ENCODE results near the gene ZC2HC1B.

ZC2HC1B gene

DNA sequence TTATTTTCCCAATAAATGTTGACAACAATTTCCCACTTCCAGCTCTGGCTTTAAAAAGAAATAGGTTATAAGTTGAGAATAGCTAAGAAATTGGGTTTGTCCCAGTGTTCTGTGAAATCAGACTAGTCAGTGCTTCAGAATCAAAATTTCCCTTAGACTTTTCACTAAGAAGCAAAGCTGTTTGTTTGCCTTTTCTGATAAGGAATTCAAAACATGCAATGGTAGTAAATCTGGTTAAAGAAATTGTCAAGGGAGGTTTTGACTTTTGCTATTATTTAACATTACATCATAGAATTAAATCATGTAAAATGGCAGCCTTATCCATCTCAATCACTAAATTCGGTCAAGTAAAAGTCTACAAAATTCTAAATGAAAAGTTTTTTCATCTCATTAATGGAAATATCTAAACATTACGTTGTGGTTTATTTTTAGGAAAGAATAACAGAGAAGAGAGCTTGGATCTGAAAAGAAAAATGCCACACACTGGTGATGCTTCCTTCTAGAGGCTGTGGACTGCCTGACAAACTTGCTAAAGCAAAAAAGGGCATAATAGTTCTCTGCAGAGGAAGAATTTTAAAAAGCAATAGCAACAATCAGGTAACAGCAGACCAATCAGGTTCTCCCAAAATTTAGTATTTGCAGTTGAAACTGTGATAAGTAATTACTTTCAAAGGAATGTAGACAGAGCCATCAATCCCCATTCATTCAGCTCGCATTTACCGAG is 107.4 kb downstream of the ZC2HC1B start:
- H3K9me2 ChIP-seq (replicated peaks; ENCODE audit: control insufficient read depth, low read length) = no peaks in the 10 kb centered on the region
- H3K27me3 ChIP-seq (ENCODE audit: control insufficient read depth, low read length) = no peaks in the 10 kb centered on the region; the same call in 1 of the 2 replicates
- no peaks in the 10 kb centered on the region for H3K36me3 ChIP-seq (ENCODE audit: control insufficient read depth, low read length)
- H3K4me2 ChIP-seq (ENCODE audit: low read length) = no peak overlapping the region
- H3K4me1 ChIP-seq (ENCODE audit: control insufficient read depth, low read length) = no peaks in the 10 kb centered on the region
- H3K79me2 ChIP-seq (ENCODE audit: control insufficient read depth, low read length) = no peaks in the 10 kb centered on the region
- TF ChIP-seq, protein P1, sequence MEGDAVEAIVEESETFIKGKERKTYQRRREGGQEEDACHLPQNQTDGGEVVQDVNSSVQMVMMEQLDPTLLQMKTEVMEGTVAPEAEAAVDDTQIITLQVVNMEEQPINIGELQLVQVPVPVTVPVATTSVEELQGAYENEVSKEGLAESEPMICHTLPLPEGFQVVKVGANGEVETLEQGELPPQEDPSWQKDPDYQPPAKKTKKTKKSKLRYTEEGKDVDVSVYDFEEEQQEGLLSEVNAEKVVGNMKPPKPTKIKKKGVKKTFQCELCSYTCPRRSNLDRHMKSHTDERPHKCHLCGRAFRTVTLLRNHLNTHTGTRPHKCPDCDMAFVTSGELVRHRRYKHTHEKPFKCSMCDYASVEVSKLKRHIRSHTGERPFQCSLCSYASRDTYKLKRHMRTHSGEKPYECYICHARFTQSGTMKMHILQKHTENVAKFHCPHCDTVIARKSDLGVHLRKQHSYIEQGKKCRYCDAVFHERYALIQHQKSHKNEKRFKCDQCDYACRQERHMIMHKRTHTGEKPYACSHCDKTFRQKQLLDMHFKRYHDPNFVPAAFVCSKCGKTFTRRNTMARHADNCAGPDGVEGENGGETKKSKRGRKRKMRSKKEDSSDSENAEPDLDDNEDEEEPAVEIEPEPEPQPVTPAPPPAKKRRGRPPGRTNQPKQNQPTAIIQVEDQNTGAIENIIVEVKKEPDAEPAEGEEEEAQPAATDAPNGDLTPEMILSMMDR (IDR thresholded peaks at IDR 0.05; ENCODE audit: low read depth, low read length, poor library complexity, severe bottlenecking) = no peak
- TF ChIP-seq EZH2phosphoT487 (IDR thresholded peaks at IDR 0.05; ENCODE audit: borderline replicate concordance, low read length) = no peak
- H4K20me1 ChIP-seq (ENCODE audit: control insufficient read depth, insufficient read depth, low read depth, low read length) = no peaks in the 10 kb centered on the region
- H3F3A ChIP-seq (ENCODE audit: control insufficient read depth, insufficient read depth) = no peaks in the 10 kb centered on the region
- no peak overlapping the region for H3K27ac ChIP-seq (ENCODE audit: low read depth, low read length)
- H3K9me3 ChIP-seq (ENCODE audit: control insufficient read depth, insufficient read depth, low read length) = no peaks in the 10 kb centered on the region
- H3K4me3 ChIP-seq (ENCODE audit: low read length) = no peak overlapping the region

DNA sequence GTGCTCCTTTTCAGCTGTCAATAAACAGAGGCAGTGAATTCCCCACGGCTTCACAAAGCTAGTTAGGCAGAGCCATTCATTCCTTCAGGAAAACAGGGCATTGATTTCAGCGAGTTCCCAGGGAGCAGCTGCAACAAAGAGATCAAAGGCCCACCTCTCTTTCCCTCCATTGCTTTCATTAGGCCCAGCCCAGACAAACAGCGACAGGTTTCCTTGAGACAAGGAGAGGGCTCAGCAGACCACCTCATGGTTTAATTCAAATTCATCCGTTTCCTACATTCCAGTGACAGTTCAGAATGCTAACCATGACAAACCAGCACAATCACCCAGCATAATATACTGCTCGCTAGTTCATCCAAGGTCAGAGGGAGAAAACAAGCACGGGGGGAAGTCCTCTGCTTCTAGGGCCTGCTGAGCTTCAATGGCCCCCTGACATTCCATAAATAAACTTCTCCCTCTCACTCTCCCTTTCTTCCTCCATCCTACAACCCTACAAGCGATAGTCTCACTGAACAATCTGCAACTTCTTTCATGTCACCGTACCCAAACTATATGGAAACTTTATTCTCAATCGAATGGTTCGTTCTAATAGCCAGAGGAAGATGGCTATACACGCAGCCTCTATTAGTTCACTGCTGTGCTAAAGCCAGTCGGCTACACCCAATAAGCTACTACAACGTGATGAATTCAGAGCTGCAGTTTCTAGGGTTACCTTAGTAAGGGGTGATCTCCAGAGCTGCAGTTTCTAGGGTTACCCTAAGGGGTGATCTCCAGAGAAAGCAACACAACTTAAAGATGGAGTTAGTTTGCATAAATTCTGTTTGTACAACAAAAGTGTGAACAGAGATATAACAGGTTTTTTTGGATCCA is 109.1 kb downstream of the ZC2HC1B start:
- H4K20me1 ChIP-seq (ENCODE audit: control insufficient read depth, insufficient read depth, low read depth, low read length) = no peaks in the 10 kb centered on the region
- H3K36me3 ChIP-seq (ENCODE audit: control insufficient read depth, low read length) = no peaks in the 10 kb centered on the region
- no peaks in the 10 kb centered on the region; the same call in 1 of the 2 replicates for H3K27me3 ChIP-seq (ENCODE audit: control insufficient read depth, low read length)
- H3K79me2 ChIP-seq (ENCODE audit: control insufficient read depth, low read length) = no peaks in the 10 kb centered on the region
- H3K9me2 ChIP-seq (replicated peaks; ENCODE audit: control insufficient read depth, low read length) = no peaks in the 10 kb centered on the region
- no peak overlapping the region for H3K4me2 ChIP-seq (ENCODE audit: low read length)
- TF ChIP-seq, protein P1 (IDR thresholded peaks at IDR 0.05; ENCODE audit: low read depth, low read length, poor library complexity, severe bottlenecking) = no peak
- TF ChIP-seq EZH2phosphoT487 (IDR thresholded peaks at IDR 0.05; ENCODE audit: borderline replicate concordance, low read length) = no peak
- H3F3A ChIP-seq (ENCODE audit: control insufficient read depth, insufficient read depth) = no peaks in the 10 kb centered on the region
- H3K9me3 ChIP-seq (ENCODE audit: control insufficient read depth, insufficient read depth, low read length) = no peaks in the 10 kb centered on the region
- H3K4me3 ChIP-seq (ENCODE audit: low read length) = no peak overlapping the region
- no peak overlapping the region for H3K27ac ChIP-seq (ENCODE audit: low read depth, low read length)
- H3K4me1 ChIP-seq (ENCODE audit: control insufficient read depth, low read length) = no peaks in the 10 kb centered on the region

- Histone ChIP-seq H3K79me2 (ENCODE audit: control insufficient read depth, low read length) (no peaks in the 10 kb centered on the region), H3K9me2 (replicated peaks; ENCODE audit: control insufficient read depth, low read length) (no peaks in the 10 kb centered on the region), H3F3A (ENCODE audit: control insufficient read depth, insufficient read depth) (no peaks in the 10 kb centered on the region), H3K4me2 (ENCODE audit: low read length) (no peak overlapping the region), H3K4me3 (ENCODE audit: low read length) (no peak overlapping the region), H4K20me1 (ENCODE audit: control insufficient read depth, insufficient read depth, low read depth, low read length) (no peaks in the 10 kb centered on the region), H3K27me3 (ENCODE audit: control insufficient read depth, low read length) (no peaks in the 10 kb centered on the region; the same call in 1 of the 2 replicates), H3K4me1 (ENCODE audit: control insufficient read depth, low read length) (no peaks in the 10 kb centered on the region), H3K27ac (ENCODE audit: low read depth, low read length) (no peak overlapping the region), H3K9me3 (ENCODE audit: control insufficient read depth, insufficient read depth, low read length) (no peaks in the 10 kb centered on the region), H3K36me3 (ENCODE audit: control insufficient read depth, low read length) (no peaks in the 10 kb centered on the region)
- TF ChIP-seq, protein P1 (IDR thresholded peaks at IDR 0.05; ENCODE audit: low read depth, low read length, poor library complexity, severe bottlenecking) = no peak
Measured at GRCh38 chr6:143974089-143974488, 109.8 kb downstream of the ZC2HC1B start.

Measured in DOHH2 (cell line).